Karpas-422 (cell line): Measurements from ENCODE around the gene KRTAP5-2. TPM values are rescaled to one million over a fixed set of nuclear protein-coding genes. Genes with fewer than 3 reads are reported as not detected.
"Not testable (repeated sequence)": the region's sequence is repeated elsewhere in the genome, so short reads cannot be mapped to it uniquely, and the experiment has no call there.

Experiments used
- DNase-seq: peaks from one replicate; pipeline ENCODE4 v3.0.0-alpha.2; 2015
- H2AFZ ChIP-seq: fragments of 200-600 bp; sonication (generic); 2 replicates; pipeline ENCODE4 v1.6.1; 2014; ENCODE audit warnings: antibody characterized with exemption, low read length, mixed read lengths
- H3K27ac ChIP-seq: fragments of 200-600 bp; sonication (generic); 2 replicates; pipeline ENCODE4 v1.5.1; 2014; ENCODE audit warnings: mild to moderate bottlenecking, low read length, moderate library complexity
- H3K27me3 ChIP-seq: fragments of 200-600 bp; sonication (generic); 2 replicates; pipeline ENCODE4 v1.6.1; 2014; ENCODE audit warnings: low read length, mixed read lengths
- H3K36me3 ChIP-seq: fragments of 200-600 bp; sonication (generic); 2 replicates; pipeline ENCODE4 v1.6.1; 2014; ENCODE audit warnings: low read length, mixed read lengths; ENCODE audit not compliant: insufficient read depth
- H3K4me1 ChIP-seq: fragments of 200-600 bp; sonication (generic); 2 replicates; pipeline ENCODE4 v1.6.1; 2014; ENCODE audit warnings: mild to moderate bottlenecking, low read length, mixed read lengths
- H3K4me2 ChIP-seq: fragments of 200-600 bp; sonication (generic); 2 replicates; pipeline ENCODE4 v1.6.1; 2014; ENCODE audit warnings: low read length, low read depth, mild to moderate bottlenecking; ENCODE audit not compliant: poor library complexity, severe bottlenecking
- H3K4me3 ChIP-seq: fragments of 200-600 bp; sonication (generic); 2 replicates; pipeline ENCODE4 v1.5.1; 2014; ENCODE audit warnings: mild to moderate bottlenecking, antibody characterized with exemption, low read length, mixed read lengths
- H3K79me2 ChIP-seq: fragments of 200-600 bp; sonication (generic); 2 replicates; pipeline ENCODE4 v1.6.1; 2014; ENCODE audit warnings: mild to moderate bottlenecking, low read length, mixed read lengths
- H3K9ac ChIP-seq: fragments of 200-600 bp; sonication (generic); 2 replicates; pipeline ENCODE4 v1.6.0; 2014; ENCODE audit warnings: low read length
- H3K9me2 ChIP-seq: fragments of 200-600 bp; sonication (generic), shearing (Covaris generic); replicated peaks from 2 replicates; pipeline ENCODE4 v1.6.0; 2014; ENCODE audit warnings: mild to moderate bottlenecking, low read length, moderate library complexity; ENCODE audit not compliant: insufficient read depth
- H3K9me3 ChIP-seq: fragments of 300-700, 200-600 bp; sonication (generic); 2 replicates; pipeline ENCODE4 v1.6.1; 2014; ENCODE audit warnings: low read length, mixed read lengths
- H4K20me1 ChIP-seq: fragments of 200-600 bp; sonication (generic); 2 replicates; pipeline ENCODE4 v1.6.1; 2014; ENCODE audit warnings: mild to moderate bottlenecking, antibody characterized with exemption, low read length, low read depth; ENCODE audit not compliant: insufficient read depth
- total RNA-seq: library from RNA; depleted of rRNA; stranded (reverse); fragments of >200 nt; shearing (Covaris generic); gene quantifications from 2 replicates; pipeline ENCODE4 v1.2.3, GENCODE V29; 2014; ENCODE audit warnings: low replicate concordance

Gene KRTAP5-2
- total RNA-seq, 1 experiment from 2014 or later = not detected

- Histone ChIP-seq H3K9me3 (no peaks in the 10 kb centered on the region), H3K9ac (no peak overlapping the region), H3K4me2 (no peak overlapping the region), H3K79me2 (no peaks in the 10 kb centered on the region), H2AFZ (no peak overlapping the region), H3K36me3 (no peaks in the 10 kb centered on the region), H3K4me3 (no peak overlapping the region), H4K20me1 (no peaks in the 10 kb centered on the region), H3K27me3 (no peaks in the 10 kb centered on the region), H3K4me1 (no peaks in the 10 kb centered on the region), H3K27ac (no peak overlapping the region), H3K9me2 (no peaks in the 10 kb centered on the region)
- no peak for DNase-seq
Measured at GRCh38 chr11:1619449-1619848, 21.4 kb upstream of the KRTAP5-2 start.

- no peaks in the 10 kb centered on the region for H4K20me1 ChIP-seq
- no peaks in the 10 kb centered on the region for H3K9me3 ChIP-seq
- no peaks in the 10 kb centered on the region for H3K27me3 ChIP-seq
- no peak overlapping the region for H3K9ac ChIP-seq
- no peak overlapping the region for H2AFZ ChIP-seq
- H3K4me2 ChIP-seq = no peak overlapping the region
- no peak overlapping the region for H3K27ac ChIP-seq
- DNase-seq = no peak
- H3K9me2 ChIP-seq = no peaks in the 10 kb centered on the region
- no peaks in the 10 kb centered on the region for H3K36me3 ChIP-seq
- no peaks in the 10 kb centered on the region for H3K79me2 ChIP-seq
- no peaks in the 10 kb centered on the region for H3K4me1 ChIP-seq
- H3K4me3 ChIP-seq = no peak overlapping the region
Measured at GRCh38 chr11:1618231-1618630, 20.1 kb upstream of the KRTAP5-2 start.

- no peaks in the 10 kb centered on the region for H3K9me3 ChIP-seq
- H3K27ac ChIP-seq = no peak within 1 kb of the TSS
- H4K20me1 ChIP-seq = no peaks in the 10 kb centered on the region
- H3K4me3 ChIP-seq = no peak within 1 kb of the TSS
- no peak for DNase-seq
- no peaks in the 10 kb centered on the region; the same call in 1 of the 2 replicates for H3K4me1 ChIP-seq
- no peak within 1 kb of the TSS for H3K4me2 ChIP-seq
- no peaks in the 10 kb centered on the region for H3K79me2 ChIP-seq
- H3K9ac ChIP-seq = no peak within 1 kb of the TSS
- no peaks in the 10 kb centered on the region for H3K36me3 ChIP-seq
- H3K27me3 ChIP-seq = no peaks in the 10 kb centered on the region
- no peaks in the 10 kb centered on the region for H3K9me2 ChIP-seq
- no peak within 1 kb of the TSS for H2AFZ ChIP-seq
Measured at GRCh38 chr11:1608363-1608762, 10.3 kb upstream of the KRTAP5-2 start, which contains the start of gene KRTAP5-3. KRTAP5-3 (minus strand) TSS chr11:1608463; CDS start chr11:1608385, 78 bp downstream.

- not testable (repeated sequence) for H3K4me3 ChIP-seq, H3K9ac ChIP-seq, DNase-seq, H3K9me3 ChIP-seq, H3K36me3 ChIP-seq, H3K9me2 ChIP-seq, H4K20me1 ChIP-seq, H3K4me1 ChIP-seq, H3K27ac ChIP-seq, H3K27me3 ChIP-seq, H3K4me2 ChIP-seq, H3K79me2 ChIP-seq, H2AFZ ChIP-seq
Measured at GRCh38 chr11:1607901-1608300, 9.8 kb upstream of the KRTAP5-2 start.

- not testable (repeated sequence) for H4K20me1 ChIP-seq, H3K36me3 ChIP-seq, H3K9ac ChIP-seq, H3K9me2 ChIP-seq, H3K79me2 ChIP-seq, H3K4me2 ChIP-seq, H3K4me1 ChIP-seq, DNase-seq, H2AFZ ChIP-seq, H3K9me3 ChIP-seq, H3K4me3 ChIP-seq, H3K27ac ChIP-seq, H3K27me3 ChIP-seq
Measured at GRCh38 chr11:1607156-1607845, 9.2 kb upstream of the KRTAP5-2 start.

GRCh38 chr11:1605923-1606322 lies 7.8 kb upstream of the KRTAP5-2 start:
- peak overlapping the region; percentile 32 for H3K4me2 ChIP-seq

GRCh38 chr11:1604711-1605110 lies 6.6 kb upstream of the KRTAP5-2 start:
- Histone ChIP-seq H3K9ac (no peak overlapping the region), H3K9me3 (no peaks in the 10 kb centered on the region), H3K4me1 (peaks cover 17% of the 10 kb centered on the region), H3K36me3 (no peaks in the 10 kb centered on the region), H3K27ac (no peak overlapping the region), H2AFZ (no peak overlapping the region), H4K20me1 (no peaks in the 10 kb centered on the region), H3K4me3 (no peak overlapping the region), H3K79me2 (no peaks in the 10 kb centered on the region), H3K9me2 (no peaks in the 10 kb centered on the region), H3K27me3 (no peaks in the 10 kb centered on the region), H3K4me2 (no peak overlapping the region)
- no peak for DNase-seq

More at GRCh38 chr11:1605923-1606322, 7.8 kb upstream of the KRTAP5-2 start:
- H3K36me3 ChIP-seq, H3K27ac ChIP-seq, H3K27me3 ChIP-seq, DNase-seq, H3K9me2 ChIP-seq, H2AFZ ChIP-seq, H3K9me3 ChIP-seq, H4K20me1 ChIP-seq, H3K79me2 ChIP-seq: not testable (repeated sequence)
- peaks cover 12% of the 10 kb centered on the region for H3K4me1 ChIP-seq
- peak overlapping the region; percentile 43; the same call in 1 of the 2 replicates for H3K4me3 ChIP-seq
- peak overlapping the region; percentile 43; the same call in 1 of the 2 replicates for H3K9ac ChIP-seq

- H3K27ac ChIP-seq = no peak overlapping the region
- H3K4me1 ChIP-seq = peaks cover 17% of the 10 kb centered on the region
- H3K27me3 ChIP-seq = no peaks in the 10 kb centered on the region
- no peaks in the 10 kb centered on the region for H3K36me3 ChIP-seq
- H3K9ac ChIP-seq = no peak overlapping the region
- no peaks in the 10 kb centered on the region for H3K79me2 ChIP-seq
- H3K4me2 ChIP-seq = no peak overlapping the region
- H2AFZ ChIP-seq = no peak overlapping the region
- H3K4me3 ChIP-seq = no peak overlapping the region
- DNase-seq = no peak
- H4K20me1 ChIP-seq = no peaks in the 10 kb centered on the region
- H3K9me2 ChIP-seq = no peaks in the 10 kb centered on the region
- no peaks in the 10 kb centered on the region for H3K9me3 ChIP-seq
Measured at GRCh38 chr11:1604181-1604580, 6.1 kb upstream of the KRTAP5-2 start.
